GM12891 (cell line): Measurements from ENCODE around the gene OVCA2.

ENCODE experiments used
- POLR2A ChIP-seq: IDR thresholded peaks from 2 replicates; pipeline ENCODE4 v1.6.1; 2011; ENCODE audit warnings: low read depth, low read length, control low read depth
- POU2F2 ChIP-seq: IDR thresholded peaks from 2 replicates; pipeline ENCODE4 v1.6.1; 2011; ENCODE audit warnings: low read depth, mild to moderate bottlenecking, control low read depth, low read length, moderate library complexity

- TF ChIP-seq POLR2A: no peak
- no peak for TF ChIP-seq POU2F2
These were observed 26.3 kb downstream of the OVCA2 start for GRCh38 chr17:2068031-2068518.
